ENCODE data around the gene FLOT1. TPM values are rescaled to one million over a fixed set of nuclear protein-coding genes. Genes with fewer than 3 reads are reported as not detected.

Gene FLOT1
- total and polyA plus RNA-seq, 9 of the 15 experiments (the other 6 are each of a cell fraction or from before 2014, with no cell fraction given) = 11.7 to 149 (median 118) TPM

- TF ChIP-seq KLF10 (CRISPR knock-in tag; IDR thresholded peaks at IDR 0.05) (no peak), CHD2 (IDR thresholded peaks at IDR 0.05; ENCODE audit: low read depth, low read length) (peak; percentile 46; the same call in 1 of the 2 replicates), SMARCB1 (IDR thresholded peaks at IDR 0.05; ENCODE audit: insufficient read length, low read depth) (no peak), ZNF140 (CRISPR knock-in tag; IDR thresholded peaks at IDR 0.05) (no peak), CAMTA2 (CRISPR knock-in tag; conservative IDR thresholded peaks at IDR 0.05) (no peak), TSHZ1 (CRISPR knock-in tag; IDR thresholded peaks at IDR 0.05) (no peak), ZSCAN32 (CRISPR knock-in tag; IDR thresholded peaks at IDR 0.05) (no peak), MTA3 (IDR thresholded peaks at IDR 0.05; ENCODE audit: borderline replicate concordance) (peak; percentile 84; the same call in 1 of the 2 replicates), CHAMP1 (IDR thresholded peaks at IDR 0.05) (no peak), HNRNPLL (IDR thresholded peaks at IDR 0.05; ENCODE audit: low read depth, low read length, poor library complexity, severe bottlenecking) (peak; percentile 38), ELK3 (CRISPR knock-in tag; IDR thresholded peaks at IDR 0.05) (no peak), CGGBP1 (CRISPR knock-in tag; IDR thresholded peaks at IDR 0.05) (no peak), ZNF184 (CRISPR knock-in tag; IDR thresholded peaks at IDR 0.05) (no peak), BCOR (IDR thresholded peaks at IDR 0.05) (0 out of 2 replicates have a peak, but pooled peaks have one; percentile 7), FOXM1 (IDR thresholded peaks at IDR 0.05; ENCODE audit: low read depth) (peak; percentile 35; the same call in 1 of the 2 replicates), FOXM1 (CRISPR knock-in tag; IDR thresholded peaks at IDR 0.05; ENCODE audit: low read depth) (no peak), DPF2 (IDR thresholded peaks at IDR 0.05) (peak; percentile 92), STAT6 (CRISPR knock-in tag; IDR thresholded peaks at IDR 0.05) (no peak)
Observed at GRCh38 chr6:30682143-30683117, 60.1 kb downstream of the FLOT1 start (continued).
